GM18861 (cell line): ENCODE data around the gene BAIAP2.

ENCODE experiments used
- ATAC-seq: cut with Tn5 transposase; IDR thresholded peaks from one replicate; pipeline ENCODE4 v1.9.1; 2021; ENCODE audit not compliant: unreplicated experiment

BAIAP2 gene

DNA sequence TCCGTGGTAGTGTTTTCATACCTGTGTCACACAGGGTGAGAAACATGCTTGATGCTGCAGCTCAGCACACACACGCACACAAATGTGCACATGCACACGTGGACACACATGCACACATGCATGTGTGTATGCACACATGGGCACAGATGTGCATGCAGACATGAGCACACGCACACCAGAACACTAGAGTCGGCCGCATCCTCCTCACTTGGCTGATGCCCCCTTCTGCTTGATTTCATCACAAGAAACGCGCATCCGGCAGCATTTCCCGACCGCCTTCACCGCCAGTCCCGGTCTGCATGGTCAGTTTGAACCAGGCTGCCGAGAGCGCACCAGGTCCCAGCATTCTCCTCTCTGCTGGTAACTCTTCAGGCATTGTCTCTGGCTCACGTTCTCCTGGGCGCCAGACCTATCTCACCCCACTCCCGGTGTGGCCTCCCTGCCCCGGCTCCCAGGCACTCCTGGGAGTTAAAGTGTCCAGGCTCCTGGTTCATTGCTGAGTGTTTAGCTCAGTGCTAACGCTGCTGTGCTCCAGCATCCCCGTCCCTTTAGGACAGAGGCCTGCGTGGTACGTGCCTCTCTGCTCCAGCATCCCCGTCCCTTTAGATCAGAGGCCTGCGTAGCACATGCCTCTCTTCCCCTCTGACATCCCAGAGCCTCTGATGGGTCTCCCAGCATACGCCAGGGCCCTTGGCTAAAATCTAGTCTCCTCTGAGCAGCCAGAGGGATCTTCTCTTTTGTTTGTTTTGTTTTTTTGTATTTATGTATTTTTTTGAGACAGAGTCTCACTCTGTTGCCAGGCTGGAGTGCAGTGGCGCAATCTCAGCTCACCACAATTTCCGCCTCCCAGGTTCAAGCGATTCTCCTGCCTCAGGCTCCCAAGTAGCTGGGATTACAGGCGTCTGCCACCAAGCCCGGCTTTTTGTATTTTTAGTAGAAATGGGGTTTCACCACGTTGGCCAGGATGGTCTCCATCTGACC lies 16.0 kb downstream of the BAIAP2 start:
- ATAC-seq = no peak

- ATAC-seq = no peak
Observed at GRCh38 chr17:81052199-81052997, 17.4 kb downstream of the BAIAP2 start.

GRCh38 chr17:81053041-81053970 lies 18.4 kb downstream of the BAIAP2 start:
- ATAC-seq = no peak

GRCh38 chr17:81054308-81054707 lies 19.4 kb downstream of the BAIAP2 start:
- ATAC-seq = no peak

DNA sequence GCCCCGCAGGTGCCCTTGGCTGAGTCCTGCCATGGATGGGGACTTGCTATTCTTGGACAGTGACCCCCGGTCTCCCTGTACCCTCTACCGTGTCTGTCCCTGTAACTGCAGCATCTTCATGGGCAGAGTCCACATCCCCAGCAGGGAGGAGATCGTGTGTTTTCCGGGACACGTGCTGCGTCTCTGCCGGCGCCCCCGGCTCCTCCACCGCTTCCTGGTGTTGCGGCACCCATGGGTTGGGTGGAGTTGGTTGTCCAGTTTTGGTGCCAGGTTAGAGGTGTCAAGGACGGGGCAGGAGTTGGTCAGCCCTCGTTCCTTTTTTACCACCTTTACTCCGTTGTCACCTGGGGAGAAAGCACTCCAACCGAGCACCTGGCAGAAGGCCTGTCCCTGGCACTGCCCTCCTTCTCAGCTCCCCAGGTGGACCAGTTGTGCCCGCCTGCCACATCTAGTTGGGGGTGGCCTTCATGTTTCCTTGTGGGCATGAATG lies 20.0 kb downstream of the BAIAP2 start:
- ATAC-seq = no peak

GRCh38 chr17:81056312-81056711 lies 21.4 kb downstream of the BAIAP2 start:
- ATAC-seq = no peak

- ATAC-seq = no peak
Observed at GRCh38 chr17:81057079-81057730, 22.3 kb downstream of the BAIAP2 start.

DNA sequence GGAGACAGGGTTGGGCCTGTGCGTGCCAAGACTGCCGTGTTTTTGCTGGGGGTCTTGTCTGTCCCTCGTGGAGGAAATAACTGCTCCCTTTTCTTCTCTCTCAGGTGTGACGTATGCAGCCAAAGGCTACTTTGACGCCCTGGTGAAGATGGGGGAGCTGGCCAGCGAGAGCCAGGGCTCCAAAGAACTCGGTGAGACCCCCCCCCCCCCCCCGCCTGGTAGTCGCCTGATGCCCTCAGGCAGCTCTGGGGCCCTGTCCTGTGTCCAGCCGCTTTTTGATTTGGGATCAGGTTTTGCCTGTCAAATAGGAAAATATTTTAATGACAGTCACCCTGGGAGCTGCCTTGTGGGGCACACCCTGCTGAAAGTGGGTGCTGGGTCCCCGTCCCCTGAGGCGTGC lies 22.8 kb downstream of the BAIAP2 start:
- no peak for ATAC-seq

DNA sequence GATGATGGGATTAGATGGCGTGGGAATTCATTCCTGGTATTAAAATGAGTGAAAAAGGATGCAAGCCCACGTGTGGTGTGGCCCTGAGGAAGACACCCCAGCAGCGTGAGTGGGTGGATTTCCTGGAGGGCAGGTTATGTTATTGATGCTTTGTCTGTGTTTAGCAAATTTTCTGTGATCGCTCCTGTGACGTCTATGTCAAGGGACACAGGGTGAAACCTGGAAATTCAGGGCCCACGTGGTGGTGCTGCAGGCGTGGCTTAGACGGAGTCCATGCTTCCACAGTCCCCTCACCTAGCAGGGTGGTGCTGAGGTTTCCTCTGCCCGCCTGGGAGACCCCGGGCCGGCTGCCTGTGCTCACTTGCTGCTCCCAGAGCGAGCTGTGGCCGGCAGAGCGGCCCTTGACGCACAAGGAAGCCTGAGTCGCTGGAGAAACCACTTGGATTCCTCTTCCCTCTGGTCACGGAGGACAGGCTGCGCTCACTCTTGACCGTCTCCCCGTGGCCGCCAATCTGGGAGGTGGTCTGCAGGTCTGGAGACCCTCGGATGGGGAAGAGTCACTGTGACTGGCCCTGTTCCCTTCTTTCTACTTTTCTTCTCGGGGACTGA lies 23.4 kb downstream of the BAIAP2 start:
- no peak for ATAC-seq

GRCh38 chr17:81059026-81059425 lies 24.1 kb downstream of the BAIAP2 start:
- no peak for ATAC-seq

- no peak for ATAC-seq
Observed at GRCh38 chr17:81060416-81060815, 25.5 kb downstream of the BAIAP2 start.

DNA sequence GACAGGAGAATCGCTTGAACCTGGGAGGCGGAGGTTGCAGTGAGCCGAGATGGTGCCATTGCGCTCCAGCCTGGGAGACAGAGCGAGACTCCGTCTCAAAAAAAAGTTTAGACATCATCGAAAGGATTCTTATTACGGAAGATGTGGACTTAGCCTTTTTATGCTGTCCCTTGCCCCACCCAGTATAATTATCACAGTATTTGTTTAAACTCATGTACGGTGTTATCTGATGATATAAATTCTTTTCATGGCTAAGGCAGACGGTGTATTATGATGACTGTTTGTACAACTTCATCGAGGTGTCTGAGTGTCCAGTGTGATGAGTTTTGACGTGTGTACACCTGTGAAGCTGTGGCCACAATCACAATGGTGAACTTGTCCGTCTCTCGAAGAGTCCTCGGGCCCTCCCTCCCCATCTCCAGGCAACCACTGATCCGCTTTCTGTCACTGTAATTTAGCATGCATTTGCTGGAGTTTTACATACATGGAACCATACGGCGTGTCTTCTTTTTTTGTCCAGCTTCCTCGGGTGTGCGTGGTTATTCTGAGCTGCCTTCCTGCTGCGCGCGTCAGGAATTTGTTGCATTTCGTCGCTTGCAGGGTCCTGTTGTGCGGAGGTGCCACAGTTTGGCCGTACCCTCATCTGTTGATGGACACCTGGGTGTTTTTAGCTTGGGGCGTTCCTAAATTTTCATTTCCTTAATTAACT lies 26.2 kb downstream of the BAIAP2 start:
- no peak for ATAC-seq

DNA sequence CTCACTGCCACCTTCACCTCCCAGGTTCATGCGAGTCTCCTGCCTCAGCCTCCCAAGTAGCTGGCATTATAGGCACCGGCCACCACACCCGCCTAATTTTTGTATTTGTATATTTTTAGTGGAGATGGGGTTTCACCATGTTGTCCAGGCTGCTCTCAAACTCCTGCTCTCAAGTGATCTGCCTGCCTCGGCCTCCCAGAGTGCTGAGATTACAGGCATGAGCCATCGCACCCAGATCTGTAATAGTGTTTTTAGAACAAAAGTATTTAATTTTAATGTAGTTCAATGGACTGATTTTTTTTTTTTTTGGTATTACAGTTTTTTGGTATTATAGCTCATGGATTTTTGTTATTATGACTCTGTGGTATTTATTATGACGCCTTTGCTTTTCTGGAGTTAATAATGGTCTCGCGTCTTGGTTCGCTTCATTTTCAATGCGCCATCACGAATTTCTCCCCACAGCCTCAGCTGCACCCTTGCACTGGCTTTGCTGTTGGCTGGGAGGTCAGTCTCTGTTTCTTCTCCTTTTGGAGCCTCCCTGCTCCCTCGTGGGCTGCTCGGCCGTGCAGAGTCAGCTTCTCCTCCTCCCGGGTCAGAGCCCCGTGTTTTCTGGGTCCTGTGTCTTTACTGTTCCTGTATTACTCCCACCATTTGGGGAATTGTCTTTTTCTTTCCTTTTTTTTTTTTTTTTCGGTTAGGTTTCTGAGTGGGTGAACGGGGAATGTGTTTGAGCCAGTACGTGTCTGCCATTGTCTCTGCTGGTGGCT lies 27.2 kb downstream of the BAIAP2 start:
- ATAC-seq = no peak

GRCh38 chr17:81063106-81064093 lies 28.4 kb downstream of the BAIAP2 start:
- ATAC-seq = no peak

DNA sequence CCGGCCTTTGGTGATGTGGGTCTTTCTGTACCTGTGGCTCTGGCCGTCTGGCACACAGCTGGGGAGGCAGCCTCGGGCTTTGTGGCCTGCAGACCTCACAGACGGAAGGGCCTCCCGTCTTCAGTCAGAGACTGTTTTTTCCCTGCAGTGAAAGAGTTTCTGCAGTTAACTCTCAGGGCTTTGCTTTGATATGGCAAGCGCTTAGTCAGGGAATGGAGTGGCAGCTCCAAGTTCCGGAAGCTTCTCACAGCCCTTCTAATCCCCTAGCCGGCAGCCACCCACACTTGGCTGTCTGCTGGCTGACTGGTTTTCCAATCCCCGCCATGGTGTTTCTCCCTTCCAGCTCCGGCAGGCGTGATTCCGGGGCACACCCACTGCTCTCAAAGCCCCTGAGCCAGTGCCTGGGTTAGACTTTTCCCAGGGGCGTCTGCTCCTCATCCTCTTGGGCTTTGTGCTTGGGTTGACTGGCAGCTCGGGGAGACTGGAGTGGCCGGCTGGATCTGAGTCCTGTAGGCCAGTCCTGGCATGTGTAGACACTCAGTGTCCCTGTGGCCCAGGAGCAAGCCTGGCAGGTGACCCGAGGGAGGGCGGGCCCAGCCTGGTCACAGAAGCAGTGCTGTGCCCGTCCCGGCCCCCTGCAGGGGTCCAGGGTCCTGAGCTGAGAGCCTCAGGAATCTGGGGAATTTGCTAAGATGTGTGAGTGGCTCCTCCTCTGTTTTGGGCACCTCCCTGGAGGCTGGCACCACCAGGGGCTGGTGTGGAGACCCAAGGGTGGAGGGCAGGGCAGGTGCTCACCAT lies 29.9 kb downstream of the BAIAP2 start:
- no peak for ATAC-seq

- no peak for ATAC-seq
Observed at GRCh38 chr17:81065500-81065899, 30.5 kb downstream of the BAIAP2 start.
